Gastrocnemius medialis (tissue), 4 donors: ENCODE measurements around the gene FGF4. TPM values are rescaled to one million over a fixed set of nuclear protein-coding genes. Genes with fewer than 3 reads are reported as not detected.

Experiments
- ATAC-seq, 2 donors: fragments of 150-250 bp; one replicate each; pipeline ENCODE4 v1.9.1; 2016
- DNase-seq, 2 donors: peaks; one replicate each; pipeline ENCODE4 v3.0.0-alpha.2; 2019
- H3K27ac ChIP-seq, 4 donors: fragments of 200-600 bp; sonication (generic); 1 replicate in 1 of 4; 2 replicates in 3 of 4; pipeline ENCODE4 v1.5.1; 2016 to 2018; ENCODE audit warnings: mild to moderate bottlenecking in 2 of 4, moderate library complexity in 1 of 4
- H3K27me3 ChIP-seq, 3 donors: fragments of 200-600 bp; sonication (generic) in 2 of 3; 1 replicate in 1 of 3; 2 replicates in 2 of 3; pipeline versions ENCODE4 v1.5.1 to v1.6.0; 2016 to 2019; ENCODE audit warnings: mild to moderate bottlenecking in 1 of 3, moderate library complexity in 1 of 3
- H3K36me3 ChIP-seq, 2 donors: fragments of 200-600 bp; sonication (generic) in 1 of 2; one replicate each; pipeline ENCODE4 v1.5.1; 2017 to 2018
- H3K4me1 ChIP-seq, 2 donors: fragments of 200-600 bp; sonication (generic) in 1 of 2; one replicate each; pipeline ENCODE4 v1.5.1; 2016 to 2017; ENCODE audit warnings: mild to moderate bottlenecking in 2 of 2
- H3K4me3 ChIP-seq, 4 donors: fragments of 200-600 bp; sonication (generic) in 3 of 4; 1 replicate in 1 of 4; 2 replicates in 3 of 4; pipeline ENCODE4 v1.5.1; 2016 to 2019; ENCODE audit warnings: mild to moderate bottlenecking in 2 of 4
- H3K9me3 ChIP-seq, 3 donors: fragments of 200-600 bp; sonication (generic) in 2 of 3; 1 replicate in 1 of 3; 2 replicates in 2 of 3; pipeline ENCODE4 v1.5.1; 2016 to 2019
- CTCF ChIP-seq, 5 experiments: fragments of 450-650 bp in 3 of 5; fragments of 200-600 bp in 2 of 5; sonication (generic) in 2 of 5; IDR thresholded peaks in 4 of 5; conservative IDR thresholded peaks in 1 of 5; 1 replicate in 4 of 5; 2 replicates in 1 of 5; pipeline ENCODE4 v1.5.1; 2016 to 2019; ENCODE audit warnings: antibody characterized with exemption in 5 of 5, mild to moderate bottlenecking in 3 of 5, moderate library complexity in 3 of 5
- POLR2A ChIP-seq, 2 donors: fragments of 450-650 bp; IDR thresholded peaks; one replicate each; pipeline ENCODE4 v1.6.1; 2017; ENCODE audit warnings: antibody characterized with exemption in 2 of 2, mild to moderate bottlenecking in 2 of 2, moderate library complexity in 2 of 2
- in situ Hi-C, 4 donors: fragments of 200-750 bp; cut with MboI; loops; one replicate each; pipeline versions ENCODE4 v1.15.0 to v1.8.0; 2017; ENCODE audit warnings: low sequenced_read_pairs in 4 of 4
- intact Hi-C: fragments of 100-400 bp; cut with DNase I; formaldehyde crosslinking; loops from one replicate; pipeline ENCODE4 v1.15.1; 2023; ENCODE audit warnings: low total_unique reads
- total RNA-seq, 4 donors: library from RNA; depleted of rRNA; stranded (reverse); fragments of >200 nt; gene quantifications; one replicate each; pipeline versions ENCODE4 v1.1.0 to v1.2.3, GENCODE V29; 2016

FGF4 gene
- total RNA-seq, 4 donors from 2014 or later = not detected

GRCh38 chr11:69820441-69820840 lies 45.3 kb upstream of the FGF4 start:
- intact Hi-C loops = no loop called here

GRCh38 chr11:69819541-69820070 lies 44.5 kb upstream of the FGF4 start:
- in situ Hi-C loops (no loop called here), intact Hi-C loops (no loop called here)
- H3K27me3 ChIP-seq = peaks cover 39 to 42% (median 42%) of the 10 kb centered on the region in 3 donors

More at GRCh38 chr11:69820441-69820840, 45.3 kb upstream of the FGF4 start:
- DNase-seq (no peak), ATAC-seq (no peak)
- no peaks in the 10 kb centered on the region for H3K4me1 ChIP-seq
- no peak overlapping the region for H3K4me3 ChIP-seq
- H3K9me3 ChIP-seq = no peaks in the 10 kb centered on the region
- no peaks in the 10 kb centered on the region for H3K36me3 ChIP-seq
- peaks cover 39 to 42% (median 41%) of the 10 kb centered on the region in 3 donors for H3K27me3 ChIP-seq
- TF ChIP-seq CTCF (IDR thresholded peaks at IDR 0.05 in 4 of 5, conservative IDR thresholded peaks at IDR 0.05 in 1 of 5) = no peak
- TF ChIP-seq POLR2A (IDR thresholded peaks at IDR 0.05) = no peak
- H3K27ac ChIP-seq = no peak overlapping the region
- in situ Hi-C loops = no loop called here

GRCh38 chr11:69818603-69819441 lies 43.7 kb upstream of the FGF4 start, which contains the start of gene FGF3:
Gene FGF3, minus strand, starts transcription at chr11:69819416. Its CDS starts 483 bp downstream, at chr11:69818933.
- intact Hi-C loops (no loop called here), in situ Hi-C loops (no loop called here)
- Histone ChIP-seq H3K27me3 (peaks cover 38 to 42% (median 39%) of the 10 kb centered on the region in 3 donors), H3K4me1 (no peaks in the 10 kb centered on the region), H3K4me3 (no peak within 1 kb of the TSS), H3K36me3 (no peaks in the 10 kb centered on the region), H3K27ac (no peak within 1 kb of the TSS), H3K9me3 (no peaks in the 10 kb centered on the region)
- ATAC-seq (no peak), DNase-seq (no peak)
- TF ChIP-seq CTCF (IDR thresholded peaks at IDR 0.05 in 4 of 5, conservative IDR thresholded peaks at IDR 0.05 in 1 of 5) (no peak), POLR2A (IDR thresholded peaks at IDR 0.05) (no peak)

More at GRCh38 chr11:69819541-69820070, 44.5 kb upstream of the FGF4 start:
- Histone ChIP-seq H3K27ac (no peak overlapping the region), H3K4me1 (no peaks in the 10 kb centered on the region), H3K9me3 (no peaks in the 10 kb centered on the region), H3K4me3 (no peak overlapping the region), H3K36me3 (no peaks in the 10 kb centered on the region)
- DNase-seq = no peak
- TF ChIP-seq CTCF (IDR thresholded peaks at IDR 0.05 in 4 of 5, conservative IDR thresholded peaks at IDR 0.05 in 1 of 5) (no peak), POLR2A (IDR thresholded peaks at IDR 0.05) (no peak)
- ATAC-seq = no peak

- intact Hi-C loops (no loop called here), in situ Hi-C loops (no loop called here)
- ATAC-seq (no peak), DNase-seq (no peak)
- TF ChIP-seq CTCF (IDR thresholded peaks at IDR 0.05 in 4 of 5, conservative IDR thresholded peaks at IDR 0.05 in 1 of 5) = no peak
- TF ChIP-seq POLR2A (IDR thresholded peaks at IDR 0.05) = no peak
- Histone ChIP-seq H3K9me3 (no peaks in the 10 kb centered on the region), H3K36me3 (no peaks in the 10 kb centered on the region), H3K4me3 (no peak overlapping the region), H3K27ac (no peak overlapping the region), H3K27me3 (peaks cover 38 to 45% (median 39%) of the 10 kb centered on the region in 3 donors), H3K4me1 (no peaks in the 10 kb centered on the region)
These were observed 43.1 kb upstream of the FGF4 start for GRCh38 chr11:69818231-69818602.
